Transverse colon (tissue), 4 donors: ENCODE measurements around the gene SLC19A1. TPM values are rescaled to one million over a fixed set of nuclear protein-coding genes. Genes with fewer than 3 reads are reported as not detected.

Source experiments
- DNase-seq: peaks from one replicate; pipeline ENCODE4 v3.0.0-alpha.2; 2019
- H3K27ac ChIP-seq, 4 donors: fragments of 200-600 bp; sonication (generic); 2 replicates each; pipeline ENCODE4 v1.5.1; 2016 to 2018; ENCODE audit warnings: inconsistent platforms in 4 of 4
- H3K27me3 ChIP-seq: fragments of 200-600 bp; sonication (generic); 2 replicates; pipeline ENCODE4 v1.5.1; 2017; ENCODE audit warnings: inconsistent platforms
- H3K36me3 ChIP-seq, 4 donors: fragments of 200-600 bp; sonication (generic); 2 replicates each; pipeline ENCODE4 v1.5.1; 2017 to 2019; ENCODE audit warnings: inconsistent platforms in 4 of 4
- H3K4me1 ChIP-seq, 4 donors: fragments of 200-600 bp; sonication (generic); 2 replicates each; pipeline ENCODE4 v1.5.1; 2017 to 2020; ENCODE audit warnings: inconsistent platforms in 4 of 4
- H3K4me3 ChIP-seq, 4 donors: fragments of 200-600 bp; sonication (generic); 1 replicate in 1 of 4; 2 replicates in 3 of 4; pipeline versions ENCODE4 v1.5.1 to v1.6.1; 2017 to 2019; ENCODE audit warnings: inconsistent platforms in 4 of 4
- H3K9me3 ChIP-seq, 2 donors: fragments of 200-600 bp; sonication (generic); 2 replicates each; pipeline ENCODE4 v1.5.1; 2017 to 2019; ENCODE audit warnings: inconsistent platforms in 2 of 2
- EP300 ChIP-seq: sonication (generic); formaldehyde crosslinking; IDR thresholded peaks from one replicate; pipeline ENCODE4 v1.6.1; 2017; ENCODE audit warnings: antibody characterized with exemption, low read depth
- POLR2A ChIP-seq: fragments of 450-650 bp; IDR thresholded peaks from one replicate; pipeline ENCODE4 v1.6.1; 2016; ENCODE audit warnings: antibody characterized with exemption, mild to moderate bottlenecking, moderate library complexity
- POLR2AphosphoS5 ChIP-seq, 3 donors: sonication (generic); formaldehyde crosslinking; IDR thresholded peaks; one replicate each; pipeline ENCODE4 v1.6.1; 2016; ENCODE audit warnings: antibody characterized with exemption in 3 of 3
- WGBS, 2 donors: methylation state at CpG; one replicate each; pipeline ENCODE4 v1.1.5; 2018; ENCODE audit warnings: low coverage in 1 of 2; 5-methylcytosine and 5-hydroxymethylcytosine counted together
- in situ Hi-C, 4 donors: fragments of 200-750 bp; cut with MboI; loops; one replicate each; pipeline versions ENCODE4 v1.15.0 to v1.15.1; 2017; ENCODE audit warnings: low sequenced_read_pairs in 3 of 4, low pct_ligation_motif_present in 1 of 4, low pct_unique_long_range_greater_than_20kb in 1 of 4
- intact Hi-C: fragments of 100-400 bp; cut with DNase I; formaldehyde crosslinking; loops from one replicate; pipeline ENCODE4 v1.15.1; 2023; ENCODE audit warnings: low total_unique reads
- total RNA-seq, 4 donors: library from RNA; depleted of rRNA; stranded (reverse); fragments of >200 nt; gene quantifications; one replicate each; pipeline ENCODE4 v1.1.0, GENCODE V29; 2016
- TF ChIP-seq, protein P1 (sequence below), 5 experiments: fragments of 200-600 bp in 3 of 5; fragments of 450-650 bp in 2 of 5; sonication (generic) in 3 of 5; IDR thresholded peaks; 1 replicate in 2 of 5; 2 replicates in 3 of 5; pipeline ENCODE4 v1.5.1; 2016 to 2017; ENCODE audit warnings: antibody characterized with exemption in 5 of 5, inconsistent platforms in 3 of 5, mild to moderate bottlenecking in 2 of 5, moderate library complexity in 1 of 5

The SLC19A1 gene
- total RNA-seq, 4 donors from 2014 or later = 8.3 to 24.1 (median 17.3) TPM

DNA sequence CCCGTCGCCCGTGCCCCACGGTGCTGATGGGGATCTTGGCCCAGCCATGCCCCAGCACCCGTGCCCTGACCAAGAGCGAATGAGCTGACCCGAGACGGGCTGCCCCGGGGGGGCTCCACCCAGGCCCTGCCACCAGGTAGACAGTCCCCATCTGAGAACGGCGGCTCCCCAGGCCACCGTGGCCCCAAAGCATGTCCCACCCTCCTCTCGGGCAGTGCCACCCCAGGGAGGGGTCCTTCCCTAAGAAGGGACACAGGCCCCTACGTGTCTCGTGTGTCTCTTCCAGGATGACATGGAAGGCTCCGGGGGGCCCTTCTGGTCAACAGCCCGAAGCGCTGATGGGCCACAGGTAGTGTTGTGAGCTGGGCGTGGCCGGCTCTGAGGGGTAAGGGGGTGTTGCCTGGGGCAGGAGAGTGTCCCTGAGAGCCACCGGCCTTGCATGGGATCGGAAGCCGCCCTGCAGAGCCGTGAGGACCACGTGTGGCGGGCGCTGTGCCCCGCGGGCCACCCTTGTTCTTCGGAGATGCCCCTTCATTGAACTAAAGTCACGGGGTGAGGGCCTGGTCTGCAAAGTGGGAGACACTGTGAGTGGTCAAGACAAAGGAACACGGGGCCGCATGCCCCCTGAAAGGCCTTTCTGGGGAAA, 55.0 kb downstream of the SLC19A1 start:
- intact Hi-C loops (no loop called here), in situ Hi-C loops (no loop called here)
- 92% methylated on average over 32 of the region's 33 CpGs; no CpG with 5 or more reads in 1 of the 2 donors for WGBS, 2 donors
- Histone ChIP-seq H3K4me1 (no peaks in the 10 kb centered on the region), H3K27me3 (no peaks in the 10 kb centered on the region), H3K4me3 (no peak overlapping the region), H3K27ac (no peak overlapping the region), H3K9me3 (no peaks in the 10 kb centered on the region), H3K36me3 (no peaks in the 10 kb centered on the region)
- no peak for DNase-seq
- TF ChIP-seq POLR2A = no peak
- TF ChIP-seq, protein P1, sequence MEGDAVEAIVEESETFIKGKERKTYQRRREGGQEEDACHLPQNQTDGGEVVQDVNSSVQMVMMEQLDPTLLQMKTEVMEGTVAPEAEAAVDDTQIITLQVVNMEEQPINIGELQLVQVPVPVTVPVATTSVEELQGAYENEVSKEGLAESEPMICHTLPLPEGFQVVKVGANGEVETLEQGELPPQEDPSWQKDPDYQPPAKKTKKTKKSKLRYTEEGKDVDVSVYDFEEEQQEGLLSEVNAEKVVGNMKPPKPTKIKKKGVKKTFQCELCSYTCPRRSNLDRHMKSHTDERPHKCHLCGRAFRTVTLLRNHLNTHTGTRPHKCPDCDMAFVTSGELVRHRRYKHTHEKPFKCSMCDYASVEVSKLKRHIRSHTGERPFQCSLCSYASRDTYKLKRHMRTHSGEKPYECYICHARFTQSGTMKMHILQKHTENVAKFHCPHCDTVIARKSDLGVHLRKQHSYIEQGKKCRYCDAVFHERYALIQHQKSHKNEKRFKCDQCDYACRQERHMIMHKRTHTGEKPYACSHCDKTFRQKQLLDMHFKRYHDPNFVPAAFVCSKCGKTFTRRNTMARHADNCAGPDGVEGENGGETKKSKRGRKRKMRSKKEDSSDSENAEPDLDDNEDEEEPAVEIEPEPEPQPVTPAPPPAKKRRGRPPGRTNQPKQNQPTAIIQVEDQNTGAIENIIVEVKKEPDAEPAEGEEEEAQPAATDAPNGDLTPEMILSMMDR (IDR thresholded peaks at IDR 0.05) = no peak
- no peak for TF ChIP-seq POLR2AphosphoS5 (IDR thresholded peaks at IDR 0.05)
- no peak for TF ChIP-seq EP300

DNA sequence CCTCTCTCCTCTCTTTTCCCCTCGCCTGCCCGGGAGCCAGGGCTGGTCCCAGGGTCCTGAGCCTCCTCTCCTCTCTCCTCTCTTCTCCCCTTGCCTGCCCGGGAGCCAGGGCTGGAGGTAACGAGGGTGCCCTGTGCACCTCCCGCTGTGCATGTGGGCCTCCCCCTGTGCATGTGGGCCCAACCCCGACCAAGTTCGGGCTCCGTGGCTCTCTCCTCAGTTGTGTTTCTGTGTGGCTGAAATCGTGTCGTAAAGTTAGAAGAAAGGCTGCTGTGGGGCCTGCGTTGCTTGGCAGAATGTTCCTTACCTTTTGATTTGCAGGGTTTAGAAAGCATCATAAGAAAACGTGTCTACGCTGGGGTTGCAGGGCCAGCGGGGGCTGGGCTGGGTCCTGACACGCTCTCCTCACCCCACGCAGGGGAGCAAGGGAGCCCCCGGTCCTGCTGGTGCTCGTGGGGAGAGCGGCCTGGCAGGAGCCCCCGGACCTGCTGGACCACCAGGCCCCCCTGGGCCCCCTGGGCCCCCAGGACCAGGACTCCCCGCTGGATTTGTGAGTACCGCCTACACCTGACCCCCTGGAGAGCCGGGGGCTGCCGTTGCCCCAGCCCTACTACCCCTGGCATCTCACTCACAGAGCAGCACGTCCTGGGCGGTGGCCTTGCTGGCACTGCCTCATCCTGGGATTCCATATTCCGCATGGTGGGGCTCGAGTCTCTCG, 55.6 kb downstream of the SLC19A1 start:
- DNase-seq = no peak
- intact Hi-C loops (no loop called here), in situ Hi-C loops (no loop called here)
- no peak overlapping the region for H3K4me3 ChIP-seq
- H3K4me1 ChIP-seq = no peaks in the 10 kb centered on the region
- no peaks in the 10 kb centered on the region for H3K9me3 ChIP-seq
- no peaks in the 10 kb centered on the region for H3K36me3 ChIP-seq
- no peak for TF ChIP-seq POLR2AphosphoS5 (IDR thresholded peaks at IDR 0.05)
- no peak for TF ChIP-seq POLR2A
- no peaks in the 10 kb centered on the region for H3K27me3 ChIP-seq
- no peak overlapping the region for H3K27ac ChIP-seq
- WGBS, 2 donors = 82% methylated on average over 29 of the region's 29 CpGs; no CpG with 5 or more reads in 1 of the 2 donors

DNA sequence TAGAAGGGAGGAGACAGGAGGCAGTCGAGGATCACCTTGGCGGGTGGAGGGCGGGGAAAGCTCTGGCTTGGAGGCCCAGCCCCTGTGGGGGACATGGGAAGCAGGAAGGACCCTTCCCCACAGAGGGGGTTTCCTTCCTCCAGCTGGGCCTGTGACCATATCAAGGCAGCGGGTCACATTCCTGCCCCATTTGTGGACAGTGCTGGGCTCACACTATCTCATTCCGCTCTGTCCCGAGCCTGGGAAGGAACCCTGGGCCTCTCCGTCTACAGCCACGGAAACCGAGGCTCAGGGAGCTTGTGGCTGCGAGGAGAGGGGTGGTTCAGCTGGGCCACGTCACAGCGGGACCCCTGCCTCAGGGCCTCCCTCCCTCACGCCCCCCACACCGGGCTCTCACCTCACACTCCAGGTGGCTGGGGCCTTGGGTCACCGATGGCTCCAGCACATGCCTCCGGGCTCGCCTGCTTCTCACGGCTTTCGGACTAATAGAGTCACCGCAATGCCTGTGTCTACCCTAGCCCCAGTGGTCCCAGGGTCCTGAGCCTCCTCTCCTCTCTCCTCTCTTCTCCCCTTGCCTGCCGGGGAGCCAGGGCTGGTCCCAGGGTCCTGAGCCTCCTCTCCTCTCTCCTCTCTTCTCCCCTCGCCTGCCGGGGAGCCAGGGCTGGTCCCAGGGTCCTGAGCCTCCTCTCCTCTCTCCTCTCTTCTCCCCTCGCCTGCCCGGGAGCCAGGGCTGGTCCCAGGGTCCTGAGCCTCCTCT, 56.4 kb downstream of the SLC19A1 start:
- Histone ChIP-seq H3K27me3 (no peaks in the 10 kb centered on the region), H3K36me3 (no peaks in the 10 kb centered on the region), H3K4me1 (no peaks in the 10 kb centered on the region), H3K4me3 (no peak overlapping the region), H3K27ac (no peak overlapping the region), H3K9me3 (no peaks in the 10 kb centered on the region)
- 70 to 87% methylated on average over 2 to 25 of the region's 25 CpGs for WGBS, 2 donors
- in situ Hi-C loops (no loop called here), intact Hi-C loops (no loop called here)
- no peak for DNase-seq
- TF ChIP-seq, protein P1 (IDR thresholded peaks at IDR 0.05) = no peak
- no peak for TF ChIP-seq POLR2AphosphoS5 (IDR thresholded peaks at IDR 0.05)
- TF ChIP-seq EP300 = no peak
- no peak for TF ChIP-seq POLR2A

DNA sequence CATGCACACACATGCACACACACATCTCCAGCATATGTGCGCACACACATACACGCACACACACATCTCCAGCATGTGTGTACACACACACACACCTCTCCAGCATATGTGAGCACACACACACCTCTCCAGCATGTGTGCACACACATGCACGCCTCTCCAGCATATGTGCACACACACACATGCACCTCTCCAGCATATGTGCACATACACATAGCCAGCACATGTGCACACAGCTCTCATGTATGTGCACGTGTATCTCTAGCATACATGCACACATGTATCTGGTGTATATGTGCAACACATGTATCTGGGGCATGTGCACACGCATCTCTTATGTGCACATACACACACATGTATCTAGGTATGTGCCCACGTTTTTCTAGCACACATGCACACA, 57.9 kb downstream of the SLC19A1 start:
- 68 to 79% methylated on average over 2 to 6 of the region's 6 CpGs for WGBS, 2 donors
- in situ Hi-C loops (no loop called here), intact Hi-C loops (no loop called here)
- TF ChIP-seq EP300 (no peak), POLR2AphosphoS5 (IDR thresholded peaks at IDR 0.05) (no peak), POLR2A (no peak)
- TF ChIP-seq, protein P1 (IDR thresholded peaks at IDR 0.05) = no peak
- Histone ChIP-seq H3K27me3 (no peaks in the 10 kb centered on the region), H3K36me3 (no peaks in the 10 kb centered on the region), H3K27ac (no peak overlapping the region), H3K4me3 (no peak overlapping the region), H3K9me3 (no peaks in the 10 kb centered on the region), H3K4me1 (no peaks in the 10 kb centered on the region)
- DNase-seq = no peak
